Tibial artery (tissue), 4 donors: ENCODE measurements around the gene ATAD3C.
"Not testable (repeated sequence)": the region's sequence is repeated elsewhere in the genome, so short reads cannot be mapped to it uniquely, and the experiment has no call there.

Experiments
- DNase-seq, 2 donors: peaks; one replicate each; pipeline ENCODE4 v3.0.0-alpha.2; 2019
- H3K27ac ChIP-seq, 2 donors: fragments of 200-600 bp; sonication (generic) in 1 of 2; 1 replicate in 1 of 2; 2 replicates in 1 of 2; pipeline ENCODE4 v1.5.1; 2018 to 2019; ENCODE audit warnings: mild to moderate bottlenecking in 1 of 2
- H3K27me3 ChIP-seq, 2 donors: fragments of 200-600 bp; sonication (generic) in 1 of 2; one replicate each; pipeline versions ENCODE4 v1.5.1 to v1.6.0; 2016 to 2019
- H3K36me3 ChIP-seq, 3 donors: fragments of 200-600 bp; sonication (generic) in 2 of 3; one replicate each; pipeline ENCODE4 v1.5.1; 2016 to 2019; ENCODE audit warnings: mild to moderate bottlenecking in 2 of 3
- H3K4me1 ChIP-seq, 4 donors: fragments of 200-600 bp; sonication (generic) in 2 of 4; 1 replicate in 3 of 4; 2 replicates in 1 of 4; pipeline ENCODE4 v1.5.1; 2016 to 2019
- H3K4me3 ChIP-seq, 2 donors: fragments of 200-600 bp; sonication (generic) in 1 of 2; 1 replicate in 1 of 2; 2 replicates in 1 of 2; pipeline ENCODE4 v1.5.1; 2018 to 2019; ENCODE audit warnings: mild to moderate bottlenecking in 2 of 2
- H3K9me3 ChIP-seq, 3 donors: fragments of 200-600 bp; sonication (generic) in 1 of 3; one replicate each; pipeline ENCODE4 v1.5.1; 2016 to 2019
- intact Hi-C: fragments of 100-400 bp; cut with DNase I; formaldehyde crosslinking; loops from one replicate; pipeline ENCODE4 v1.15.0; 2023; ENCODE audit warnings: low total_unique reads
- TF ChIP-seq, protein P1 (sequence below), 2 experiments: fragments of 200-600 bp in 1 of 2; fragments of 450-650 bp in 1 of 2; IDR thresholded peaks; one replicate each; pipeline ENCODE4 v1.5.1; 2017 to 2019; ENCODE audit warnings: antibody characterized with exemption in 2 of 2, mild to moderate bottlenecking in 1 of 2, moderate library complexity in 1 of 2

The ATAD3C gene

DNA sequence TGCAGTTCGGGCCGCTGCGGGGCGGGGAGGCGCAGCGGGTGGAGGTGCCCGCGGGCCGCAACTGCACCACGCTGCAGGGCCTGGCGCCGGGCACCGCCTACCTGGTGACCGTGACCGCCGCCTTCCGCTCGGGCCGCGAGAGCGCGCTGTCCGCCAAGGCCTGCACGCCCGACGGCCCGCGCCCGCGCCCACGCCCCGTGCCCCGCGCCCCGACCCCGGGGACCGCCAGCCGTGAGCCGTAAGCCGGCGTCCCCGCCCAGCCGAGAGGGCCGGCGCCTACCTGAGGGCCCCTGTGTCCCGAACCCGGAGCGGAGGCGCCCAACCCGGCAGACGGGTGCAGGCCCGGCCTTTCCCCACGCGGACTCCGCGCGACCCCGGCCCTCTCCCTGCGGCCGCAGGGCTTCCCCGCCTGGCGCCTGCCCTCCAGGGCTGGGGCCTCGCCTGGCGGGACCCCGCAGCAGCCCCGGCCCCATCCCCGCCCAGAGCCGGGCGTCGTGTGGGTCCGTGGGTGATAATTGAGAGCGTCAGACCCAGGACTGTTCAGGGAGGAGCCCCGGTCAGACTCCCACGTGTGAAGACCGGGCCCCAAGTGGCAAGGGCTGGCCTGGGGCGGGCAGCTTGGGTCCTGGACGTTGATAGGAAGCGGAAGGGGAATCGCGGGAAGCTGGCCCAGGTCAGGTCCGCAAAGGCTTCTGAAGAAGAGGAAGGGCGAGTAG, 9.8 kb upstream of the ATAD3C start:
- no peak for DNase-seq
- Histone ChIP-seq H3K27ac (no peak overlapping the region), H3K36me3 (peaks cover 0 to 14% (median 0%) of the 10 kb centered on the region in 3 donors), H3K9me3 (no peaks in the 10 kb centered on the region), H3K27me3 (peaks cover 0 to 36% of the 10 kb centered on the region in 2 donors), H3K4me1 (peaks cover 0 to 56% (median 20%) of the 10 kb centered on the region in 4 donors), H3K4me3 (no peak overlapping the region)
- TF ChIP-seq, protein P1, sequence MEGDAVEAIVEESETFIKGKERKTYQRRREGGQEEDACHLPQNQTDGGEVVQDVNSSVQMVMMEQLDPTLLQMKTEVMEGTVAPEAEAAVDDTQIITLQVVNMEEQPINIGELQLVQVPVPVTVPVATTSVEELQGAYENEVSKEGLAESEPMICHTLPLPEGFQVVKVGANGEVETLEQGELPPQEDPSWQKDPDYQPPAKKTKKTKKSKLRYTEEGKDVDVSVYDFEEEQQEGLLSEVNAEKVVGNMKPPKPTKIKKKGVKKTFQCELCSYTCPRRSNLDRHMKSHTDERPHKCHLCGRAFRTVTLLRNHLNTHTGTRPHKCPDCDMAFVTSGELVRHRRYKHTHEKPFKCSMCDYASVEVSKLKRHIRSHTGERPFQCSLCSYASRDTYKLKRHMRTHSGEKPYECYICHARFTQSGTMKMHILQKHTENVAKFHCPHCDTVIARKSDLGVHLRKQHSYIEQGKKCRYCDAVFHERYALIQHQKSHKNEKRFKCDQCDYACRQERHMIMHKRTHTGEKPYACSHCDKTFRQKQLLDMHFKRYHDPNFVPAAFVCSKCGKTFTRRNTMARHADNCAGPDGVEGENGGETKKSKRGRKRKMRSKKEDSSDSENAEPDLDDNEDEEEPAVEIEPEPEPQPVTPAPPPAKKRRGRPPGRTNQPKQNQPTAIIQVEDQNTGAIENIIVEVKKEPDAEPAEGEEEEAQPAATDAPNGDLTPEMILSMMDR (IDR thresholded peaks at IDR 0.05), result no peak
- intact Hi-C loops, result loop anchor here (5.0 kb wide), 1 partner anchor 37 kb away; no protein-coding TSS in a partner anchor

DNA sequence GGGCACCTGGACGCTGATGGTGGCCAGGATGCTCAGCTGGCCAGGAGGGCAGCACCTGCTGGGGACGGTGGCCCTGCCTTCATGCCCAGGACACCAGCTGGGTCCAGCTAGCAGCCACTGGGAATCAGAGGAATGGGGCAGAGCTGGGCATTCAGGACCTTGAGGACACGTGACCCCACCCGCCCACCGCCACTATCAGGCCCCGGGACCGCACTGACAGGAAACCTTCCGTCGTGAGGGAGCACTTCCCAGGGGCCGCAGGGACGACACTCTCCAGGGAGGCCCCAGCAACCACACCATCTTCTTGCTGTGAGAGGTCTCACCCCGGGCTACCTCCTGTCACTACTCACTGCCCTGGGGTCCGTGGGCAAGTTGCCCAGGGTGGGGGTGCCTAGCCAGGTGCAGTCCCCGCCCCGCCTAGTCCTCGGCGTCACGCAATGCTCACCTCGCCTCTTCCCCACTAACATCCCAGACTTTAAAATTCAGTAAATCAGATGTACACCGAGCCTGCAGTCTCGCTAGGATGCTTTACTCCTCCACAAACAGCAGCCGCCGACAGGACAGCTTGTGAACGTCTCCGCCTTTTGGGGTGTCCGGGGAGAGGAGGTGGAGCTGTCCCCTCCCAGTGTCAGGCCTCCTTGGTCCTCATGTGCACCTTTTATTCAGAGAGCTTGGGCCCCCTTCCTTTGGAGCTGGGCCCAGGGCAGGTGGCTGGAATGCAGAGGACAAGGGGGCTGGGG, 9.1 kb upstream of the ATAD3C start:
- H3K27ac ChIP-seq, result no peak overlapping the region

DNA sequence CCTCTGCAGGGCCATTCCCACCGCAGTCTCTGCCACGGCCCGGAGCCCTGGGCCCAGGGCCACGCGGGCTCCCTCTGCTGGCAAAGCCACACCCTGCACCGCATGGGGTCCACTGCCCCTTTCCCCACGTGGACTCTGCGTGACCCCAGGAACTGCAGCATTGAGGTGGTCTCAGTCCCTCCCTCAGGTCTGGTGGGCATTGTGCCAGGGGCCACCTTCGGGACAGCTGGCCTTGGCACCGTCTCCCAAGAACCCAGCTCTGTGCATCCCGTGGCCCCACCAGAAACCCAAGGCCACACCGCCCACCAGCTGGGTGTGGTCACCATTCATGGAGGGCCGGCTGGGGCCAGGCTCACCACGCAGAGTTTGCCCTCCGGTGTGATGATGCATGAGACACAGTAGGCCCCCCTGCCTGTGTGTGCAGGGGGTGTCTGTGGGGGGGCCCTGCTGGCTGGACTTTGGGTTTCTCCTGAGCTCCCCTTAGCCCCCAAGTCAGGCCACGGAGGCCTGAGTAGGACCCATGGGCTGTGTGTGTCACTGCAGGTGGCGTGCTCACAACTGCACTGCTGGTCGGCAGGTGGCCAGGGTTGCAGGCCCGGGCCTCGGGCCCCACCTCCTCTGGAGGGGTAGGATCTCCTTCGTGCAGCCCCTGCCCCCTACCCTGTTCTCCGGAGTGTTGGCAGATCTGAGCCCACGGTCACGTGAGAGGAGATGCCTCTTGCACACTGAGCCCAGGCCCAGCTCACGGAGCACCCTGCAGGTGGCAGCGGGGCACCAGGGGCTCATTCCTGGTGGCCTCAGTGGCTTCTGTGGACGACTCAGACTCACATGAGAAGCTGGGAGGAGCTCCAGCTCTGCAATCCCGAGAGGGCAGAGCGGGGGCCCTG, 8.2 kb upstream of the ATAD3C start:
- intact Hi-C loops, result loop anchor here (5.0 kb wide), 1 partner anchor 39 kb away; no protein-coding TSS in a partner anchor
- H3K4me3 ChIP-seq, result no peak overlapping the region
- no peak overlapping the region for H3K27ac ChIP-seq
- TF ChIP-seq, protein P1 (IDR thresholded peaks at IDR 0.05), result peak; percentile 66 to 79
- no peaks in the 10 kb centered on the region for H3K9me3 ChIP-seq
- DNase-seq, result peak in 1 of 2 donors; percentile 69
- peaks cover 0 to 41% (median 8%) of the 10 kb centered on the region in 4 donors for H3K4me1 ChIP-seq
- peaks cover 0 to 14% (median 0%) of the 10 kb centered on the region in 3 donors for H3K36me3 ChIP-seq
- H3K27me3 ChIP-seq, result peaks cover 0 to 30% of the 10 kb centered on the region in 2 donors

More for the DNA sequence above, 9.1 kb upstream of the ATAD3C start:
- no peak overlapping the region for H3K4me3 ChIP-seq
- DNase-seq, result peak in 1 of 2 donors; percentile 64
- peaks cover 0 to 14% (median 0%) of the 10 kb centered on the region in 3 donors for H3K36me3 ChIP-seq
- TF ChIP-seq, protein P1 (IDR thresholded peaks at IDR 0.05), result no peak
- intact Hi-C loops, result loop anchor here (5.0 kb wide), 1 partner anchor 38 kb away; no protein-coding TSS in a partner anchor
- H3K9me3 ChIP-seq, result no peaks in the 10 kb centered on the region
- peaks cover 0 to 36% of the 10 kb centered on the region in 2 donors for H3K27me3 ChIP-seq
- H3K4me1 ChIP-seq, result peaks cover 0 to 49% (median 14%) of the 10 kb centered on the region in 4 donors

DNA sequence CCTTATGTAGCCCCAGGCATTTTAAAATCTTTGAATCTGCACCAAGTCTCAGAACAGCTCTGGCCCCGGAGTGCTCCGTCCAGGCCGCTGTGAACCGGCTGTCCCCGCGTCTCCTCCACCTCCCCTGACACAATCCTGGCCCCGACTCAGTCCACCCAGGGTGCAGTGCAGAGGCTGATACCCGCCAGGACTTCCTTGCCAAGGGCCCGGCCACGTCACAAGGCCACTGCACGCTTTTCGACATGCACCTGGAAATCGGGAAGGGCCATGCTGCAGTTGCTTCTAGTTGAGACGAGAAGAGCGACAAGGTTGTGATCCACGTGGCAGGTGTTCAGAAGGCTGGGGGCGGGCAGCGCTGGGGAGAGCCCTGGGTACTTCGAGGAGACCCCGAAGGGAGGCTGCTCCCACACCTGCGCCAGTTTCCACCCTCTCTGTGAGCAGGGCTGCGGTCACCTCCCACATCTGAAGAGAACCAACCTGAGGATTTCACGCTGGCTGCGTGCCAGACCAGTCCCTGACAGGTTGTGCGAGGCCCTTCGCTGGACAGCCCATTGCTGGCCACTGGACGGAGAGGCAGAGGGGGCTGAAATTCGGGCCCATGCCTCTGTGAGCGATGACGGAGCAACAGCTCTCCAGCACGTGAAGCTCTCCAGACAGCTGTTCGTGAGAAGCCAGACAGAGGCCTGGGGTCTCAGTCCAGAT, 7.3 kb upstream of the ATAD3C start:
- peaks cover 0 to 14% (median 0%) of the 10 kb centered on the region in 3 donors for H3K36me3 ChIP-seq
- no peak overlapping the region for H3K4me3 ChIP-seq
- peaks cover 0 to 21% of the 10 kb centered on the region in 2 donors for H3K27me3 ChIP-seq
- H3K27ac ChIP-seq, result no peak overlapping the region
- TF ChIP-seq, protein P1 (IDR thresholded peaks at IDR 0.05), result no peak
- H3K4me1 ChIP-seq, result peaks cover 0 to 31% (median 3%) of the 10 kb centered on the region in 4 donors
- intact Hi-C loops, result loop anchor here (5.0 kb wide), 1 partner anchor 40 kb away; no protein-coding TSS in a partner anchor
- DNase-seq, result peak in 1 of 2 donors; percentile 59
- no peaks in the 10 kb centered on the region for H3K9me3 ChIP-seq

DNA sequence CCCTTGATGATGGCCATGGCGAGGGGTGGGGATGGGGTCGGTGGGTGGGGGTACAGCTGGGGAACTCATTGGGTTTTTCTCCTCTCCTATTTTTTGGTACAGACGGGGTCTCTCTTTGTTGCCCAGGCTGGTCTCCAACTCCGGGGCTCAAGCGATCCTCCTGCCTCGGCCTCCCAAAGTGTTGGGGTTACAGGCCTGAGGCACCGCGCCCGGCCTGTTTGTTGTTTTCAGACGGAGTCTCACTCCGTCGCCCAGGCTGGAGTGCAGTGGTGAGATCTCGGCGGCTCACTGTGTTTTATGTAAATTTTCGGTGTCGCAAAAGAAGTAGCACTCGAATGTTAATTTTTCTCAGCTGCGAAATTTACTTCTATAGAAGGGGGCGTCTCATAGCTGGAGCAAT, 2.9 kb upstream of the ATAD3C start:
- H3K4me1 ChIP-seq, H3K36me3 ChIP-seq, H3K4me3 ChIP-seq, intact Hi-C loops, H3K27ac ChIP-seq, DNase-seq, H3K9me3 ChIP-seq, H3K27me3 ChIP-seq: not testable (repeated sequence)

DNA sequence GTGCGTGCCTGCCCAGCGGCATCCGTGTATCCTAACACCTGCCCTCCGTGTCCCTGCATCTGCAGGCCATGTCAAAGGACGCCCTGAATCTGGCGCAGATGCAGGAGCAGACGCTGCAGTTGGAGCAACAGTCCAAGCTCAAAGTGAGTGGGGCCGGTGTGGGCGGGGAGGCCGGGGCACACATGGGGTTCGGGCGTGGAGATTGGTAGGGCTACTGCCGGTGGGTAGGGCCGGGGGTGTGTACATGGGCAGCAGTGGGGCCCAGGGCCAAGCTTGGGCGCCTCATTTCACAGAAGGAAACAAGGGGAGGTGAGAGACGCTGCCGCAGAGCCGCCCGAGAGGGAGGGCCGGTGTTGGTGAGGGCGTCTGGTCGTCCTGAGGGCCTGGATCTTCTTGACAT, 1.1 kb downstream of the ATAD3C start:
- H3K9me3 ChIP-seq, DNase-seq, H3K4me1 ChIP-seq, H3K27me3 ChIP-seq, H3K36me3 ChIP-seq, intact Hi-C loops, H3K4me3 ChIP-seq, H3K27ac ChIP-seq: not testable (repeated sequence)
